Stimulated activated CD8-positive, alpha-beta memory T cell treated with anti-CD3 and anti-CD28 coated beads, Interleukin-2, amount 100 ng/mL, for 1 hour (primary cell): Measurements from ENCODE around the gene RHOT1.
"Not testable (repeated sequence)": the region's sequence is repeated elsewhere in the genome, so short reads cannot be mapped to it uniquely, and the experiment has no call there.

ENCODE experiments used
- DNase-seq, 2 donors: peaks; one replicate each; pipeline ENCODE4 v3.0.0-alpha.2; 2020; ENCODE audit warnings: low read depth in 2 of 2

The RHOT1 gene

GRCh38 chr17:32159586-32160438 is 17.5 kb downstream of the RHOT1 start:
- no peak for DNase-seq

DNA sequence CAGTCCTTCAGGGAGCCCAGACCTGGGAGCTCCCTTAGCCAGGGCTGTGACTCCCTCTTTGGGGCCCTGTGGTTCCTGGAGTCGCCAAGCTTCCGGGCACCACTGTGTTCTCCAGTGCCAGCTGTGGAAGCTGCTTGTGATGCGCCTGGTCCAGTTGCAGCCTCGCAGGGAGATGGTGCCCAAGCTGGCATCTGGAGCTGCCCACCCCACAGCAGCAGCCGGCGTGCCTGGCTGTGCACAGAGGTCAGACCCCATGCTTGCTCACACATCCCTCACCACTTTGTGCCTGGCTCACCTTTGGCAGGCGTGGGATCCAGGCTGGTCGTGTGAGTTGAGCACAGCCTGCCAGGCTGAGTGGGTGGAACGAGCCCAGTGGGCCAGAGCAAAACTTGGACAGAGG is 18.2 kb downstream of the RHOT1 start:
- DNase-seq = no peak

GRCh38 chr17:32161029-32161428 is 18.7 kb downstream of the RHOT1 start:
- DNase-seq = no peak

DNA sequence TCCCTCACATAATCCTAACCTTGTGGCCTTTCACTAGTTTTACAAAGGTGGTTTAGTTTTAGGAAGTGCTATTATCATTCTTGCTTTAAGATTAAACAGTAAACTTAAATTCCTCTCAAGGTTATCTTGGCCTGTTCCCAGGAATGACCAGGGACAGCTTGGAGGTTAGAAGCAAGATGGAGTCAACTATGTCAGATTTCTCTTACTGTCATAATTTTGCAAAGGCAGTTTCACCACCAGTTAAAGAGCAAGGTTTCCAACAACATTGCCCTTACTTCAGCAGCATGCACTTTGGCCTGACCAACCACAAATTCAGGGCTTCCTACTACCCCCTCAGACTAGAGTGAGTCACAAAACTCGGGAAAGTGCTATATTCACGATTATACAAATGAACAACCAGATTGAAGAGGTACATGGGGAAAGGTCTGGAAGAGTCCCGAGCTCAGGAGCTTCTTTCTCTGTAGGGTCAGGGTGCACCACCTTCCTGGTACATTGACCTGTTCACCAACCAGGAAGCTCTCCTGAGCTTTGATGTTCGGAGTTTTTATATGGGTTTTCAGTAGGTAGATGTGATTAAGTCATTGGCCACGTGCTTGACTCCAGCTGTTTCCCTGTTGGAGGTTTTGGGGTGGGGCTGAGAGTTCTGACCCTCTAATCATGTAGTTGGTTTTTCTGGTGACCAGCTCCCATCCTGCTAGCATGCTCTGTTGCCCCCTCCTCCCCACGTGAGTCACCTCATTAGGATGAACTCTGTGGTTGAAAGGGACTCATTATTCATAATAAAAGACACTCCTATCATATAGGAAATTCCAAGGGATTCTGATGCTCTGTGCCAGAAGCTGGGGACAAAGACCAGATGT is 19.4 kb downstream of the RHOT1 start:
- no peak for DNase-seq

GRCh38 chr17:32174889-32175288 is 32.6 kb downstream of the RHOT1 start:
- DNase-seq = no peak

GRCh38 chr17:32178679-32179078 is 36.4 kb downstream of the RHOT1 start:
- not testable (repeated sequence) for DNase-seq

- DNase-seq = not testable (repeated sequence)
Observed at GRCh38 chr17:32179103-32179502, 36.8 kb downstream of the RHOT1 start.

GRCh38 chr17:32179526-32179925 is 37.2 kb downstream of the RHOT1 start:
- DNase-seq = not testable (repeated sequence)

GRCh38 chr17:32180262-32180661 is 38.0 kb downstream of the RHOT1 start:
- not testable (repeated sequence) for DNase-seq

- DNase-seq = no peak
Observed at GRCh38 chr17:32185875-32186274, 43.6 kb downstream of the RHOT1 start.

DNA sequence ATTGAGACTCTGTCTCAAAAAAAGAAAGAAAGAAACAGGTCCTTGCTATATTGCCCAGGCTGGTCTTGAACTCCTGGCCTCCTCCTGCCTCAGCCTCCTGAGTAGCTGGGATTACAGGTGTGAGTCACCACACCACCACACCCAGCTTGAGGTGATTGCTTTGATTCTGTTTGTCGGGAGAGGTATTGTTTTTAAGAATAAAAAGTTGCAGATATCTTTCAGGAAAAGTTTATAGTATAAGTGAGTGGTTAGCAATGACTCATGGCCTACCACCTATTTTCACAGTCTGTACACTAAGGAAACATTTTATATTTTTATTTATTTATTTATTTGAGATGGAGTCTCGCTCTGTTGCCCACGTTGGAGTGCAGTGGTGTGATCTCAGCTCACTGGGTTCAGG is 45.0 kb downstream of the RHOT1 start:
- DNase-seq = no peak

DNA sequence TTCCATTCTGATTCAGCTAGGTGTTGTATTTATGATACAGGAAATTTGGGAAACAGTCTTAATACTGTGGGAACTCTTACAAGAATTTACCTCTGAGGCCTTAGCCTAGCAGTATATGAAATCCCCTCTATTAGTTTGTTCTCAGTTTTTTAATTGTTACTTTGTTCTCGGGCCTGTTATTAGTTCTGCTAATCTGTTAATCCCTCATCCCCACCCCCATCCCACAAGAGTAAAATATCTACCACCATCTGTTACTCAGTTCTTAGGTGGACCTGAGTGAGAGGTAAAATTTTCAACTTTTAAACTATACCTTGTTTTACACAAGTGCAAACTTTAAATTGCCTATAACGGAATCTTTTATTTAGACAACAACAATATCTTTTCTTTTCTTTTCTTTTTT is 47.0 kb downstream of the RHOT1 start:
- no peak for DNase-seq

DNA sequence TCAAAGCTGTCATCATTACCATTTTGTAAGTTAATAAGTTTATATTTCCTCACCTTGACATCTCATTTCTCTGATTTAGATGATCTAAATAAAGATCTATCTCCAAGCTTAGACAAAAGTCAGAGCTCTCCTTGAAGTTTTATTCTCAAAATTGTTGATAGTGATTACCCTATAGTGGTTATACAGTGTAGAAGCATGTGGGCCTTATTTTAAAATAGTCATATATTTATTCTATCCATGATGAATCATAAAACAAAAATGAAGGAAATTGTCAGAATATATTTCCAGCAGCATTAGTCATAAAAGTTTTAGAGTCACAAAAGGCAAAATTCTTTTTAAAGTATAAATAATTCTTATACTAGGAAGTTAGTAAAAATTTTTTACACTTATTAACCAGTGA is 49.0 kb downstream of the RHOT1 start:
- DNase-seq = no peak

GRCh38 chr17:32192379-32192778 is 50.1 kb downstream of the RHOT1 start:
- DNase-seq = no peak

- DNase-seq = no peak
Observed at GRCh38 chr17:32197987-32198386, 55.7 kb downstream of the RHOT1 start.

GRCh38 chr17:32206861-32207260 is 64.6 kb downstream of the RHOT1 start:
- no peak for DNase-seq

DNA sequence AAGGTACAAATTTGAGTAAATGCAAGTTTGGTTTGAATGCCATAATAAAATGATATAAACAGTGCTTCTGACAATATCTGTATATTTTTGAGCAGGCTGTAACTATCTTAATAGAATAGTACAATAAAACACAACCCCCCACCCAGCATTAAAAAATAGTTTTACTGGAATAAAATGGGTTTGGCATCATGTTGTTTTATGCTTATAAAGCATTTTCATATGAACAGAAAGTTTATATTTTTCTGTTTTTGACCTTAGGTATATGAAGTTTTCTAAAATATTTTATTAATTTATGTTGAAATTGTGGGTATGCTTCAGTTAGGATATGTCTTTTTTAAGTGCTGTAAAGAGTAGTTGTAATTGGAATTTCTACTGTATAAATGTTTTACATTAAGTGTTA is 66.1 kb downstream of the RHOT1 start:
- no peak for DNase-seq

- DNase-seq = no peak
Observed at GRCh38 chr17:32209608-32210007, 67.3 kb downstream of the RHOT1 start.

- no peak for DNase-seq
Observed at GRCh38 chr17:32211671-32212070, 69.4 kb downstream of the RHOT1 start.

DNA sequence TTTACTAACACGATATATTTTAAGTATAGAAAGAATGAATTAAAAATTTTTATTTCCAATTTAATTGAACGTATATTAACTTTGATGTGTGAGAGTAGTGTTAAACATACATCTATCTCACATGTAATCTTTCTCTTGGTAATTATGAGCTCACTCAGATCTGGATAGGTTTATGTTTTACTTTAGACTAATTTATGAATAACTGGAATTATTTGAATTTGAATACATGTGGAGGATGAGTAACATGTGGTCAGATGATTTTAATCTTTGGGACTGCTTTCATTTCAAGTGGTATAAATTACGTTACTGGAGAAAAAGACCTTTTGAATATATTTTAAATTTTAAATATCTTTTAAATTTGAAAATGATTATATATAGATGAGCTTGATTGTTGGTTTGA is 73.4 kb downstream of the RHOT1 start:
- no peak for DNase-seq

DNA sequence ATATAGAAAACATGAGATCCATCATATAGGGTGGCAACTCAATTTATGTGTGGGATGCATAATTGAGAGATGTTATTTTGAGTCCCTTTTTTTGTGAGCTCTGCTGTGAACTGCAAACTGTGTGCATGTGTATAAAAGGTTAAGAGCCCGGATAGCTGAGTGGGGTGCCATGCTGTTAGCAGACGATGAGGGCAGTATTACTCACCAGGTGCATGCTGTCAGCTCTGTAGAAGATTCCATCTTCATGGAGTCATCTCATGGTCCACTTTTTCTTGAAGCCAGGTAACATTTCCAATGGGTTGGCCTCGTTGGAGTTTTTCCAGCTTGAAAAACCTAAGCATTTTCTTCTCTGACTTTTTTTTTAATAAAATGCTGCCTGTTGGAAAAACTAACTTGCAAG is 80.3 kb downstream of the RHOT1 start:
- no peak for DNase-seq

DNA sequence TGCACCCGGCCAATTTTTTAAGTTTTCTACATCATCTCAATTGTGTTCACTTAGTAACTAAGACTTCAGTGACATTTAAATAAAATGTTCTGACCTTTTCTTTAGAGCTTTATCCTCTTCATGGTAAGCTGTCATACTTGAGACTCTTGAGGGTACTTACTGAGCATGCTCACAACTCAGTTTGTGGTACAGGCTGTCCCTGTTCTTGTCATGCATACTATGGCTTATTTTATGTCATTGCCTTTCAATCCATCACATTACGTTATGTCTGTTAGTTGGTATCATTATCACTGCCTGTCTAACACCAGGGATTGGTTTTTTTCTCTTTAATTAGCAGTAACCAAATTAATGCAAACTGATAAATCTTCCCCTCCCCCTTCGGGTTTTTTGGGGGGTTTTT is 81.4 kb downstream of the RHOT1 start:
- no peak for DNase-seq

GRCh38 chr17:32226886-32227285 is 84.6 kb downstream of the RHOT1 start:
- DNase-seq = no peak
